Testis (tissue), 2 donors: Measurements from ENCODE around the gene SLC2A10.

Source experiments
- CTCF ChIP-seq, 3 experiments: fragments of 450-650 bp in 2 of 3; fragments of 200-600 bp in 1 of 3; sonication (generic) in 1 of 3; IDR thresholded peaks; one replicate each; pipeline ENCODE4 v1.5.1; 2016 to 2019; ENCODE audit warnings: antibody characterized with exemption in 3 of 3, mild to moderate bottlenecking in 2 of 3, moderate library complexity in 1 of 3
- POLR2A ChIP-seq: fragments of 450-650 bp; IDR thresholded peaks from one replicate; pipeline ENCODE4 v1.6.1; 2017; ENCODE audit warnings: antibody characterized with exemption, mild to moderate bottlenecking, moderate library complexity

GRCh38 chr20:46710153-46710913, 884 bp downstream of the SLC2A10 start:
- TF ChIP-seq CTCF (IDR thresholded peaks at IDR 0.05) (no peak), POLR2A (no peak)
